Activated CD4-positive, CD25-positive, alpha-beta regulatory T cell treated with anti-CD3 and anti-CD28 coated beads, Interleukin-2, amount 50 U/mL, for 72 hours (primary cell): ENCODE data around the gene CAT.

Experiments
- DNase-seq: peaks from one replicate; pipeline ENCODE4 v3.0.0; 2021

The CAT gene

GRCh38 chr11:34425867-34426266 lies 12.9 kb upstream of the CAT start:
- DNase-seq: no peak

- no peak for DNase-seq
These were observed 12.0 kb upstream of the CAT start for GRCh38 chr11:34426766-34427185.

GRCh38 chr11:34427186-34427805 lies 11.4 kb upstream of the CAT start:
- no peak for DNase-seq

- DNase-seq: no peak
These were observed 6.8 kb upstream of the CAT start for GRCh38 chr11:34431979-34432378.

- no peak for DNase-seq
These were observed 5.9 kb upstream of the CAT start for GRCh38 chr11:34432822-34433221.

GRCh38 chr11:34433899-34434298 lies 4.8 kb upstream of the CAT start:
- no peak for DNase-seq

GRCh38 chr11:34437224-34438125 lies 1.3 kb upstream of the CAT start:
- no peak for DNase-seq

- DNase-seq: no peak
These were observed 970 bp downstream of the CAT start for GRCh38 chr11:34439610-34440198.

GRCh38 chr11:34441814-34442213 lies 3.1 kb downstream of the CAT start:
- DNase-seq: no peak

- DNase-seq: no peak
These were observed 4.4 kb downstream of the CAT start for GRCh38 chr11:34443136-34443535.

GRCh38 chr11:34444428-34444827 lies 5.7 kb downstream of the CAT start:
- DNase-seq: no peak

- DNase-seq: no peak
These were observed 7.2 kb downstream of the CAT start for GRCh38 chr11:34445956-34446355.

- no peak for DNase-seq
These were observed 7.7 kb downstream of the CAT start for GRCh38 chr11:34446386-34446785.

GRCh38 chr11:34447044-34447443 lies 8.3 kb downstream of the CAT start:
- DNase-seq: no peak

- DNase-seq: no peak
These were observed 9.7 kb downstream of the CAT start for GRCh38 chr11:34448223-34448994.

- no peak for DNase-seq
These were observed 10.3 kb downstream of the CAT start for GRCh38 chr11:34449013-34449412.

GRCh38 chr11:34451053-34451452 lies 12.3 kb downstream of the CAT start:
- DNase-seq: no peak

- DNase-seq: no peak
These were observed 15.7 kb downstream of the CAT start for GRCh38 chr11:34454308-34455032.

GRCh38 chr11:34457607-34458006 lies 18.9 kb downstream of the CAT start:
- DNase-seq: no peak

GRCh38 chr11:34458525-34458924 lies 19.8 kb downstream of the CAT start:
- no peak for DNase-seq

- no peak for DNase-seq
These were observed 20.9 kb downstream of the CAT start for GRCh38 chr11:34459507-34460162.

GRCh38 chr11:34460278-34460677 lies 21.5 kb downstream of the CAT start:
- no peak for DNase-seq
